Muscle of arm (tissue), 12 donors: ENCODE measurements around the gene APOL1. TPM values are rescaled to one million over a fixed set of nuclear protein-coding genes. Genes with fewer than 3 reads are reported as not detected.
"Not testable (repeated sequence)": the region's sequence is repeated elsewhere in the genome, so short reads cannot be mapped to it uniquely, and the experiment has no call there.

ENCODE experiments used
- DNase-seq: peaks from one replicate; pipeline ENCODE4 v3.0.0-alpha.2; 2013
- polyA plus RNA-seq, 12 donors: library from polyadenylated mRNA; unstranded; fragments of 120-200 nt; gene quantifications; one replicate each; pipeline ENCODE4 v1.2.1, GENCODE V29; 2013; ENCODE audit not compliant: insufficient read length in 12 of 12

Gene APOL1
- polyA plus RNA-seq, 12 donors, result 2.5 to 6.0 (median 5.0) TPM; not detected in 1

DNA sequence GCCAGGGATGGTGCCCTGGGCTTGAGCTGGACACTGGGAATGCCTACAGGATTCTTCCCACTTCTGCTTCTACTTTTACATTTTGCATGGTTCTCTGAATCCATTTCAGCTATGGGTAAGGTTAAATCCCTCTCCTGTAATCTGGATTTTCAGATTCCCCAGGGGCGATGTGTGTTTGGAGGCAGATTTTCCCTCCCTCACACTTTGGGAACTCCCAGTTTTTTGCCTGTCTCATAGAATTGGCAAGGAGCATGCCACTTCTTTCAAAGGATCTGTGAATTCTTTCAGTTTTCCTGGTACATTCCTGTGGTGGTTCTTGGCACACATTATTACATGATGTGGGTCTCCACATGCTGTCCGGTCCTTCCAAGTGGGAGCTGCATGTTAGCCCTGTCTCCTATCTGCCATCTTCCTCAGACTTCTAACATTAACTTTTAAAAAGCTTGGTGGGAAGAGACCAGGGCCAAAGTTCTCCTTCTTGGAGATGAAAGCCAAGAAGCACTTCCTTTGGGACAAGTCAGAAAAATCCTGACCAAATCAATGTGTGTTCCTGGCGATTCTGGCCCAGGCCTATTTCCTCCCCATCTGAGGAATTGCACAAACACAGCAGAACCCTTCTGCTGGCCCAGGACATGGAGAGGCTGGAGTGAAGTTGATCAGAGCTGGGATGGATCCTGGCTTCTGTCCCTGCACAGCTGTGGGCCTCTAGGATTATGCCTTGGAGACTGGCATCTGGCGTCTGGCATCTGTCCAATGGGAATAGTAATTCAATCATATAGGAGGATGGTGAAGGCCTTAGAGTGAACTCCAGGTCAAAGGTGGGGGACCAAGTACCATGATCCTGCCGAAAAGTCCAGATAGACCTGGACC lies 8.2 kb upstream of the APOL1 start:
- DNase-seq, result no peak

DNA sequence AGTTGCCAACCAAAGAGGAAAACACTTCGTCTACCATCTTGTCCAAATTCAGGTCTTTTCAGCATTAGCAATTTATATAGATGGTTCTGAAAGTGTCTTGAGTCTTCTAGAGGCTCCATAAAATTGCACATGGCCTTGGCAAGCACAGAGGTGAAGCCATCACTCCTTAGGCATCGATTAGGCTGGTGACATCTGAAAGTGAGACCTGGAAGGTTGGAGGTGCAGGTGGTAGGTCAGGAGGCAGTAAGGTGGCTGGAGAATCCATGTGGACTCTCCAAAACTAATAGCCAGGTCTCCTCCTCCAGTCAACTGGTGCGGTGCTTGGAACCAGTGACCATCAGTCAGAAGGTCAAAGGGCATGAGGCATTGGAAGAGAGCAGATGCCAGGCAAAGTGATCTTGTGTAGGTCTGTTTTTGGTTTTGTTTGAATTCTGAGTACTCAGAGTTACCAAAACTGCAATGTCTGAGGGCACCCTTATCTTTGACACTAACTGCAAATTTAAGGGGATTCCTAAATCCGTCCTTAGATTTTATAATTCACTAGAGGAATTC lies 7.1 kb upstream of the APOL1 start:
- no peak for DNase-seq

DNA sequence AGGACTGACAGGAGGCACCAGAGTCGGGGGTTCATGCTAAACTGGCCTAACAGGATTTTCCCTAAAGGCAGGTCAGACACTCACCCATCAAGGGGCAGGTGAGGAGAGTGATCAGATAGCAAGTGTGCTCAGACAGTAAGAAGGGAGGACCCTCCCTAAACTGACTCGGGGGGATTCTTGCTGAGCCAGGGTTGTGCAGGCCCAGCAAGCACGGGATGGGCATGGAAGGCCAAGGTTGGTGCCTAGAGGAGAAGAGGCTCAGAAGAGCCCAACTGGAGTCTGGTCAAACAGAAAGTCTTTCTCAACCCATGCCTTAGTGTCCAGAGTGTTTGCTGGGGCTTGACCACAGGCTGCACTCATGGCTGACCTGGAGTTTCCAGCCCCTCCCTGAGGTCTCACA lies 6.2 kb upstream of the APOL1 start:
- no peak for DNase-seq

DNA sequence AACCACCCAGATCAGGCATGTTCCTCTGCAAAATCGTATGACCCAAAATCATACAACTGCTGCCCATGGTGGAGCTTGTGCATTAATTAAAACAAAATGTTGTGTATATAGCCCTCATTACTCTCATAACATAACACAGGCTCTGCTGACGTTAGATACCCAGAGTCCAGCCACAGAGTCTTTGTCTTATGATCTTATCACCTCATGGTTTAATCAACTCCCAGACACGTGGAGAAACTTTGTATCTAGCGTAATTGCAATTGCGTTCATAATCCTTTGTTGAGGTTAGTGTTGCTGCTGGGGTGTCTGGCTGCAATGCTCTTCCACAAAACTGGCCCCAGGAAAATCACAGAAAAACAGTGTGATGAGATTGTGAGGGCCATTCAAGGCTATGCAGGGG lies 5.0 kb upstream of the APOL1 start:
- DNase-seq, result no peak

DNA sequence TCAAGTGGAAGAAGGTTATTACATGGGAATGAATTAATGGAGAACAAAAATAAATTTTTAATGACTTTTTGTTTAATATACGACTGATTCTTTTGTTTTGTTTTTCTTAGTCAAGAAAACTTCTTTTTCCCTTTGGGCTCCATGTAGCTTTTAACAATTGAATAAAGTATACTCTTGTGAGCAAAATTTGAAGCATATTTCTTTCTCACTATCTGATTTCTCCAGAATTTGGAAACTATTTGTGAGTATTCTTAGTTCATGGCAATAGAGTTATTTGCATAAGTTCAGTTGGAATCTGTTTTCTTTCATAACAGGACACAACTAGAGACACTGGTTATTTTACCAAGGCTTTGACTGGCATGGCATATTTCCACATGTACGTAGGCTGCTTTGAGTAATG lies 3.8 kb upstream of the APOL1 start:
- no peak for DNase-seq

DNA sequence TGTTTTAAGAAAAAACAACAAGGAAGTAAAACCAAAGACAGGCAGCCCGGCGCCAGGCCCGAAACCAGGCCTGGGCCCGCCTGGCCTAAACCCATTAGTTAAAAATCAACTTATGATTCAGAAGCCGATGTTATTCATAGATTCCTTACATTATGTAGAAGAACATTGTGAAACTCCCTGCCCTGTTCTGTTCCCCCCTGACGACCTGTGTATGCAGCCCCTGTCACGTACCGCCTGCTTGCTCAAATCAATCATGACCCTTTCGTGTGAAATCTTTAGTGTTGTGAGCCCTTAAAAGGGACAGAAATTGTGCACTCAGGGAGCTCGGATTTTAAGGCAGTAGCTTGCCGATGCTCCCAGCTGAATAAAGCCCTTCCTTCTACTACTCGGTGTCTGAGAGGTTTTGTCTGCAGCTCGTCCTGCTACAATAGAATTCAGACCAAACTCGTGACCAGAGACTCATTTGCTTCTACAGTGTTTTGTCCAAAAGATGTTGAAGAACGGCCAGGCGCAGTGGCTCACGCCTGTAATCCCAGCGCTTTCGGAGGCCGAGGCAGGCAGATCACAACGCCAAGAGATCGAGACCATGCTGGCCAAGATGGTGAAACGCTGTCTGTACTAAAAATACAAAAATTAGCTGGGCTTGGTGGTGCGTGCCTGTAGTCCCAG lies 2.5 kb upstream of the APOL1 start:
- not testable (repeated sequence) for DNase-seq

DNA sequence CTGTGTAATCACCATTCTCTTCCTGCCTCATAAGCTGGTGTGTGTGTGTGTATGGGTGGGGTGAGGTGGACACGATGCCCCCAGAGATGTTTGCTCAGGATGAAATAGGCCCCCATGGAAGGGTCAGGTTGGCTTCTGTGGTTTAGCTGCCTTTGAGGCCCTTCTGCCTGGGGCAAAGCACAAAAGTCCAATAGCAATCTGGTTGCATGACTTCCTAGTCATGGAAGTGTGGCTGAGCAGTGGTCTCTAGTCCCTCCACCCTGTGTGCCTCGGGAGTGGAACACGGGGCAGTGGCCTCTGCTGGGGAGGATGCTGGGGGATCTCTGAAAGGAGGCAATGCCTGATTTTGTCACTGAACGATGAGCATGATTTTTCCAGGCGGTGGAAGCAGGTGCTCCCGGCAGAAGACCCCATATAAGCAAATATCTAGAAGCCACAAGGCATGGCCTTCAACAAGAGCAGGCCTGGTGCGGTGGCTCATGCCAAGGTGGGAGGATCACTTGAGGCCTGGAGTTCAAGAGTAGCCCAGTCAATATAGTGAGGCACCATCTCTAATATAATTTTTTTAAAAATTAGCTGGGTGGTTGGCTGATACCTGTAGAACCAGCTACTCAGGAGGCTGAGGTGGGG lies 839 bp upstream of the APOL1 start:
- not testable (repeated sequence) for DNase-seq

DNA sequence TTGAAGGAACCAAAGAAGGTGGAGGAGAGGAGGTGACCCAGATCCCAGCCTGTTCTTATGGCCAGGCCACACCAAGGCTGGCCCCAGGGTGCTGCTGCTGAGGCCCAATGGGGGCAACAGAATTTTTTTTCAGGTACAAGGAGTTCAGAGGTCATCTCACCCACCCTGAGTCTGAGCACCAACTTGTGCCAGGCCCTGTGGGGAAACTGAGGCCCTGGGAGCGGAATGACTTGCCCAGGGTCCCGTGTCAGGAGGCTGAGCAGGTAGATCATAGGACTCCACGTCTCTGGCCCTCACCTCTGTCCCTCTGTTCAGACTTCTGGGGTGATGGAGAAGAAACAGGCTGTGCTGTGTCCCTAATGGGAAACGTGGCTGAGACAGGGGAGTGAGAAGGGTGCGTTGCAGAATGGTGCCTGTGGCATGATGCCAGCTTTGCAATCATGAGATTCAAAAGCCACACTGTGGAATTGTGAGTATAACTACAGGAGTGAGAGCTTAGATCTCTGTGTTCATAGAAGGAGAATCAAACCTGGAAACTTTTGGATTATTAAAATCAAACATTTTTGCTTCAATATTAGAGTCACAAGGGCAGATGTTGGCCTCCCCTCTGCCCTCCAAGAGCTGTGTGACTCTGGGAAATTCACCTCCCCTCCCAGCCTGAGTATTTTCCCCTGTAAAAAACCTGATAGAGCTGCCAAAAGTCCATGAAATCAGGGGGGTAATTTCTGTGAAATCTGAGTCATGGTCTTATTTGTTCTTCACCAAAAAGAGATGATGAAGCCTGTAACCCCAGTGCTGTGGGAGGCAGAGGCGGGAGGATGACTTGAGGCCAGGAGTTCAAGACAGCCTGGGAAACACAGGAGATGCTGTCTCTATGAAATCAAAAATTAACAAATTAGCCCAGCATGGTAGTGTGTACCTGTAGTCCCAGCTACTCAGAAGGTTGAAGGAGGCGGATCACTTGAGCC lies 874 bp downstream of the APOL1 start:
- DNase-seq, result no peak

DNA sequence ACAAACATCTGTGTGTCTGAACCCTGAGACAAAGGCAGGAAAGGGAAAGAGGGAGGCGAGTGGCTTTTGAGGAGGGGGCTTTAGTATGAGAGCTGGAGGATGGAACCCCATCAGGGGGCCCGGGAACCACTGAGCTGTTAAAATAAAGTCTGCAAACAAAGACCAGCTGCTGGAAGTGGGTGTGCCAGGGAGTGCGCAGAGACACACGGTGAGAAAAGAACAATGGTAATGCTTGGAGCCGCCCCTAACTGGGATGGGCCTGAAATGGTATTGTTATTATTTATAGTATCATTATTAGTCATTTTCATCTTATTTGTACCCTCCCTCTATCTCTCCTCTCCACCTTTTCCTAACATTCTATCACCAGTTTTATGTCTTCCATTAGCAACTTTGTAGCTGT lies 2.6 kb downstream of the APOL1 start:
- not testable (repeated sequence) for DNase-seq

DNA sequence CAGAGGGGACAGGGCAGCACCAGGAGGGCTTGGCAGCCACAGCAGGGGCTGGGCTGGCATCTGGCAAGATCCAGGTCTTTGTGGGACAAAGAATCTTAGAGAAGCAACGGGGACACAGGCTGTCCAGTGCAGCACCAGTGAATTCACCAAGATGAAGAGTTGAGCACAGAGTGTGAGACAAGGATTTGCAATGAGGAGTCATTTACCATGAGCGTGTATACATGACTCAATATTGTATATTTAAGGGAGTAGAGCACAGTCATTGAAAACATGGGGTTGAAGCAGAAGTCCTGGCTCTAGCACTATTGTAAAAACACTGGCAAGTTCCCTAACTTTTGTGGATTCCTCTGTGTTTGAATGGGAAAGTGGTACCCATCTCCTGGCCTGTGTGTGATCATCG lies 3.5 kb downstream of the APOL1 start:
- DNase-seq, result no peak

DNA sequence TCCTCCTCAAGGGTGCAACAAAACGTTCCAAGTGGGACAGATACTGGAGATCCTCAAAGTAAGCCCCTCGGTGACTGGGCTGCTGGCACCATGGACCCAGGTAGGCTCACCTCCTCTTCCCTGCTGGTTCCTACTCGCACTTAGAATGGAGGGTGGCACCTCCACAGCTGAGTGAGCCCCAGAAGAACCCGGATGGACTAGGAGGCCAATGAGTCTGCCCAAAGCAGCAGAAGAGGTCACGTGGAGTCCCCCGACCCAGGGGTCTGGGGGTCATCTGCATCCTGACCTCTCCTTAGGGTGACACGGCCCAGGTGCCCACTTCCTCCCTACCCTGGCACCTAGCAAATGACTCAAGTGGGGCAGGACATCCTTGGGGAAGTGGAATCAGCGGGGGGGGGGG lies 4.4 kb downstream of the APOL1 start:
- DNase-seq, result no peak

DNA sequence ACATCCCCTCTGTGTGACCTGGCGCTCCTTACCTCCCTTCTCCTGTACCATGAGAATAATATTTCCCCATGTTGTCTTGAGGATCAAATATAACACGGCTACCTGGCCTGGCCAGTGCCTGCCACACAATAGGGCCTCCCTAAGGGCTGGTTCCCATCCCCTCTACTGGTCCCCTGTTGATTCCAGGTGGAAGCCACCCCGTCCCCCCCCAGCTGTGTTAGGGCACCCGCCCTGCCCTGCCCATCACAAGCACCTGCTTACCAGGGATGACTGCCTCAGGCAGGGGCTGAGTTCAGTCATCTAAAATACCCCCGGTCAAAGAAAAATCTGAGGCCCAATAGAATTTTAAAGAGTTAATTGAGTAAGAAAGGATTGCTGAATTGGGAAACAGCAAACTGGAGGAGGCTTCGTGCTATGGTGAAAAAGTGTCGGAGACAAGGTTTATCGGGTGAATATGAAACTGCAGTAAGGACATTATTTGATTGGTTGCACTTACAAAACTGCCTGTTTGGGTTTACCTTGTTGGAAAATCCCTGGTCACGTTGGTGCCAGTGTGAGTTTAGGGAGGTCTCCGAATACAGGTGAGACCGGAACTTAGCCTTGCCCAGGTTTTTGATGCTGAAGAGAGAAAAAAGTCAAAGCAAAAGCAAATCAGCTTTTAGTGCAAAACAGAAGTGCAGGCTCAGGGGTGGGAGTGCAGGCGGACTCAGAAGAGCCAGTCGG lies 5.2 kb downstream of the APOL1 start:
- no peak for DNase-seq

DNA sequence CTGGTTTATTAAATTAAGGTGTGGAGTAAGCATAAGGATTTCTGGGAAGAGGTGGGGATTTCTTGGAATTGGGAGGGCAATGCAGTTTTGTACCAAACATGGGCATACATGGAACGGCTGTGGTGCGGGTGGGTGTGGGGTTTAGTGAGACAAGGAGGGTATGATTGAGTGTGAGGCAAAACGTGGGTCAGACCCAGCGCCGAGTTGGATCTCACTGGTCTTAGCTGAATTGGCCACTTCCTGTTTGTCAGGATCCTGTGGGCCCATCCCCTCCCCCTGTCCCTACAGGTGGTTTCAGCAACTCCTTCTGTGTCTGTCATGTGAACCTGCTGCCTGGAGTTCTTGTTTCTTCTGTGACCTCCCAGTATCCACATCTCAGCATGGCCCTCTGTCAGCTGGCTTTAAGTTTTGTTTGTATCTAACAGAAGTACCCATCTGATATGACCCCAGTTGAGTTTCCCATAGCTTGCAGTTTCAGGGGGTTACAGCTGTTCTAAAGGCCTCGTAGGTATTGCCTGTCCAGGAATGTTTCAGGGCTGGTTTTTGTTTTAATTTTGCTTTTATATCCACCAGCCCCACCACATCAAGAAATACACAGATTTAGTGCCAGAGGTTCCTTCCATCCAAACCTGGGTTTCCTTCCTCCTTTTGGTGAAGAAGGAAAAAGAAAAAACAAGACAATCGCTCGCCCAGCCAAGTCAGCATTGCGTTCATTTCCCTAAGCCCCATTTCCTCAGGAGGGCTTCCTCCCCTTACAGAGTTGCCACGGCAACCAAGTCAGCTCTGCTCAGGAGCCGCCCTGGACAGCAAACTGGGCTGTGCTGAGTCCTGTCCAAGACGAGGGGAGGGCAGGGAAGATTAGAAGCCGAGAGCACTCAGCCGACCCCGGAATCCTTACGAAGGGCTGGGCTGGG lies 6.0 kb downstream of the APOL1 start:
- DNase-seq, result no peak

DNA sequence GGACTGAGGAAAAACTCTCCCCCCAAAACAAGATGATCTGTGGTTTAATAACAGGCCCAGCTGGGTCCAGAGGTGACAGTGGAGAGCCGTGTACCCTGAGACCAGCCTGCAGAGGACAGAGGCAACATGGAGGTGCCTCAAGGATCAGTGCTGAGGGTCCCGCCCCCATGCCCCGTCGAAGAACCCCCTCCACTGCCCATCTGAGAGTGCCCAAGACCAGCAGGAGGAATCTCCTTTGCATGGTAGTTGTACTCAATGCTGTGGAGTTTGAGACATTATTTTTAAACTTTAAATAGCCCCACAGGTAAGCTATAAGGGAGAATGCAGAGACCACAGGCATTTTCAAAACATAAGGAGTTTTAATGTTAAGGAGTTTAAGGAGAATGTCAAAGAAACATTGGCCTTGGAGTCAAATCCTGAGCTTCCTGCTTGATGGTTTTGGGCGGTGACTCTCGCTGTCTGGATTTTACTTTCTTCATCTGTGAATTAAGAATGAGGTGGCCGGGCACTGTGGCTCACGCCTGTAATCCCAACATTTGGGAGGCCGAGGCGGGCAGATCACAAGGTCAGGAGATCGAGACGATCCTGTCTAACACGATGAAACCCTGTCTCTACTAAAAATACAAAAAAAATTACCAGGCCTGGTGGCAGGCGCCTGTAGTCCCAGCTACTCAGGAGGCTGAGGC lies 6.8 kb downstream of the APOL1 start:
- no peak for DNase-seq

DNA sequence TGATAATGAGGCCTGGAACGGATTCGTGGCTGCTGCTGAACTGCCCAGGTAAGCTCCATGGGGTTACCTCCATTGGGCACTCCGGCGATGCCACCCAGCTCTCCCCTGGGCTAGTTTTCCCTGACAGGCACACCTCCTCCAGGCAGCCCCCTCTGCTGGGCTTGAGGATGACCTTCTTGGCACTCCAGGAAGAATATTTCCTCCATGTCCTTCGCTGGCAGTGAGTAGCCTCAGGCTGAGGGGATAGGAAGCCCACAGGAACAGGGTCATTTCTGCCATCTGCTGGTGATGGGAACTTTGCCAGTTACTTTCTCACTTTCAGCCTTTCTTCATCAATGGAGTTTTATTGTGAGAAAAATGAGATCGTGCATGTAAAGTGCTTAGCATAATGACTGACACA lies 8.7 kb downstream of the APOL1 start:
- not testable (repeated sequence) for DNase-seq

DNA sequence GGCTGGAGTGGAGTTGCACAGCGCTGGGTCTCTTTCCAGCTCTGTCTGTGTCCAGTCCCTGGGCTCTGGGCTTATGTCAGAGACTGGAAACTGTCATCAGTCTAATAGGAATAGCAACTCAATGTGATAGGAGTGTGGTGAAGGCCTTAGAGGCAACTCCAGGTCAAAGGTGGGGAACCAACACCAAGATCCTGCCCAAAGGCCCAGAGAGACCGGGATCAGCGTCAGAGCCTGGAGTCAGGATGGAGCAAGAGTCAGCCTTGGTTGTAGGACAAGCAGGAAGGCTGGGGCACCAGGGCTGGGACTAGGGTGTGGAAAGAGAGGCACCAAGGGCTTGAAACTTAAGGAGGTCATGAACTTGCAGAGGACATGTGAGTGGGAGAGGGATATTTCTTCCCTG lies 9.4 kb downstream of the APOL1 start:
- DNase-seq, result not testable (repeated sequence)

DNA sequence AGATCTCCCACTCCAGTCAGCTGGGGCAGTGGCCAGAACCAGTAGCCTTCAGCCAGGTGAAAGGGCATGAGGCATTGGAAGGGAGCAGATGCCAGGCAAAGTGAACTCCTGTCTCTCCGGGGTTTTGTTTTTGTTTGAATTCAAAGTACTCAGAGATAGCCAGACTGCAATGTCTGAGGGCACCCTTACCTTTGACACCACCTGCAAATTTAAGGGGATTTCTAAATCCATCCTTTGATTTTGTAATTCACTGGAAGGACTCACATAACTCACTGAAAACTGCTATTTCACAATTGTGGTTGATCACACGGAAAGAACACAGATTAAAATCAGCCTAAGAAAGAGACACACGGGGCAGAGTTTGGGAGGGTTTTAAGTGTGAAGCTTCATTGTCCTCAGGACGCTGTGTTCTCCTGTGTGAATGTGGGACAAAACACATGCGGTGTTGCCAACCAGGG lies 10.3 kb downstream of the APOL1 start:
- DNase-seq, result not testable (repeated sequence)

DNA sequence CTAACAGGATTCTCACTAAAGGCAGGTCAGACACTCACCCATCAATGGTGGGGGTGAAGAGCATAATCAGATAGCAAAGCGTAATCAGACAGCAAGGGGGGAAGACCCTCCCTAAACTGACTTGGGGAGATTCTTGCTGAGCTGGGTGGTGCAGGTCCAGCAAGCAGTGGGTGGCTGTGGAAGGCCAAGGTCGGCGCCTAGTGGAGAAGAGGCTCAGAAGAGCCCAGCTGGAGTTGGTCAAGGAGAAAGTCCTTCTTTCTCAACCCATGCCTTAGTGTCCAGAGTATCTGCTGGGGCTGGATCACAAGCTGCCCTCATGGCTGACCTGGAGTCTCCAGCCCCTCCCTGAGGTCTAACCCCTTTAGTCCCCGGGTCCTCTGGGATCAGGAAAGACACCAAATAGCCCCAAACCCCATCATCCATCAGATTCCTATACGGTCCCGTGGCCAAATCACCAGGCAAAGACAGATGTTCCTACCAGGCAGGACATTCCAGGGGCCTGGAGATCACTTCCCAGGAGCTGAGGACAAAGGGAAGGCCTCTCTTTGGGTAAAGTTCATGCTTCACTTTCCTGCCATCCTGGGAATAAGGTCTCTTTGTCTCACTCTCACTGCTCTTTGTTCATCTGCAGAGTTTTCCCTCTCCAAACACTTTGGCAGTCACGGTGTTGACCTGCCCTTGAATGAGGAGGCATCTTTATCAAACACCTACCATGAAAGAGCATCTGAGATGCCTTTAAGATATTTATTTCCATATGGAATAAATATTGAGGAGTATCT lies 11.1 kb downstream of the APOL1 start:
- DNase-seq, result not testable (repeated sequence)
